Skeletal muscle cell (primary cell): ENCODE data around the gene CLDN1.
A peak's percentile ranks its signal among the peaks of the same experiment; 100 is the strongest.
"Not testable (repeated sequence)": the region's sequence is repeated elsewhere in the genome, so short reads cannot be mapped to it uniquely, and the experiment has no call there.

Experiments
- DNase-seq: peaks from one replicate; pipeline ENCODE4 v3.0.0-alpha.2; 2010; ENCODE audit warnings: low read depth
- H3K4me3 ChIP-seq: 2 replicates; pipeline ENCODE4 v1.5.1; 2011; ENCODE audit warnings: low read depth, mild to moderate bottlenecking, control low read depth, low read length, moderate library complexity

The CLDN1 gene

DNA sequence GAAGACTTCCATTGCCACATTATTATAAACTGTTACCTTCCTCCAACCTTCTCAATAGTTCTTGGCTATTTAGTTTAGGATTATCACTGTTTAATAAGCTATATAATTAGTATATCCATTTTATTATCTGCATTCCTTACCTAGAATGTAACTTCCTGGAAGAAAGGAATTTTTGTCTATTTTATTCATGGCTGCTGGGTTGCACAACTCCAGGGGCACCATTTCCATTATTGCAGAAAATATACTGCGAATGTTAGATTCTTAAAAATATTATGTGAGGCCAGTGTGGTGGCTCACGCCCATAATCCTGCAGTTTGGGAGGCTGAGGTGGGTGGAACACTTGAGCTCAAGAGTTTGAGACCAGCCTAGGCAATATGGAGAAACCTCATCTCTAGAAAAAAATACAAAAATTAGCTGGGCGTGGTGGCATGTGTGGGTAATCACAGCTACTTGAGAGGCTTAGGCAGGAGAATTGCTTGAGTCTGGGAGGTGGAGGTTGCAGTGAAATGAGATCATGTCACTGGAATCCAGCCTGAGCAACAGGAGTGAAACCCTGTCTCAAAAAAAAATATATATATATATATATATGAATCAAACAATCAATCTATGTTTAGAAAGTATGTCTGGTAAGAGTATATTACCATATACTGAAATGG is 19.9 kb downstream of the CLDN1 start:
- no peak overlapping the region for H3K4me3 ChIP-seq
- DNase-seq: no peak

DNA sequence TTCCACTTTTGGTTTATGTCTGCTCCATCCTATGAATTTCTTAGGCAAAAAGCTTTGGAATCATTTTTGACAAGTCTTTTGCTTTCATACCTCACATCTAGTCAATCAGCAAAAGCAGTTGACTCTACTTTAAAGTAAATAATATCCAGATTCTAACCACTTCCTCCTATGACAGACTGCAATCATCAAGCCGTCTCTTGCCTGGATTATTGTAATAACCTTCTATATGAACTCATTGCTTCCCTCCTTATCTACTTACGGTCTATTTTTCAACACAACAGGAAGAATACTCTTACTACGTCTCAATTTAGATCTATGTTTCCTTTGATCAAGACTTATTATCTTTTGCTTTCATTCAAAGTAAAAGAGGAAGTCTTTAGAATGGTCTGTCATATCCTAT is 20.7 kb downstream of the CLDN1 start:
- no peak for DNase-seq

DNA sequence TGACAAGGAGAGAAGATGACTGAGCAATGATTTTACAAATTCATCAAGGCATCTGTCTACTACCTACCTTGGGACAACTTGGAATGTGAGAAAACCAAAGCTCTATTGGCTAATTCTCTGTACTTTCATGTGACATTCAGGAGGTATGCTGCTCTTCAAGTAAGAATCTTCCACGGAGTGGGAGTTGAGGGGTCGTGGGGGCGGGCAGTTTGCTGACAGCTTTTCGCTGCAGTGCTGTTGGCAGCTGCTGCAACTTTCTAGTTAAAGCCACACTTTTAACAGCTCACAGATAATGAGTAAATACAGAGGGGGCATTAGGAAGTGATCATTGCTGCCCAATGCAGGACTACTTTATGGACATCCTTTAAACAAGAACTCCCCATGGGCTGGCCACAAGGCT is 22.3 kb downstream of the CLDN1 start:
- no peak for DNase-seq
- no peak overlapping the region for H3K4me3 ChIP-seq

More for the DNA sequence above, 20.7 kb downstream of the CLDN1 start:
- no peak overlapping the region for H3K4me3 ChIP-seq

DNA sequence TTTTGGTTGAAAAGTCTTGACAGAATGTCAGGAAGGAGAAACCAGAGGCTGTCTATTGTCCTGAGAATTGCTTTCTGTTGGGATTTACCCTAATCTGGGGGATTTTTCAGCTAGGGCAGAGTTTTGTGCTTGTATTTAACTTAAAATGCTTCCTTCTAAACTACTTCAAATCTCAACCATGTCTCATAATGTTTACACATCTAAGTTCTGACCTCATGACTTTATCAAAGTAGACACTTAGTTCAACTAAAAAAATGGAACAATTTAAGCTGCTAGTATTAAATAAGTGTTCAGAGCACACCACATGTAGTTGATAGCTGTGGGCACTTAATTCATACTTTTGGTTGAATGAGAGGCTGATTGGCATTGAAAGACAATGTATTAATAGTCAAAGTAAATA is 28.2 kb downstream of the CLDN1 start:
- no peak for DNase-seq
- H3K4me3 ChIP-seq: no peak overlapping the region

DNA sequence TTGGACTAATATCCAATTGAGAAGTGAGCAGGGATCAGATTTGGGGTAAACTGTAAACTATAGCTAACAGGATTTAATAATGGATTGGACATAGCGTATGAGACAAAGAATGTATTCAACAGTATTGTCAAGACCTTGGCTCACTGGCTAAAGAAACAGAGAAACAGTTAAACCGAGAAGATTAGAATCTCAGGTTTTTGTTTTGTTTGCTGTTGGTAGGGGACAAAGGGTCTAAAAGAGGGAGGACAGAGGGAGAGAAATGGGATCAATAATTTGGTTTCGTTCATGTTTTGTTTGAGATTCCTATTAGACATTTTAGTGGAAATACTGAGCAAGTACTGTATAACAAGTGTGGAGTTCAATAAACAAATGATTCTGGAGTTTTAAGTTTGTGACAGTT is 28.6 kb downstream of the CLDN1 start:
- H3K4me3 ChIP-seq: no peak overlapping the region
- DNase-seq: no peak

DNA sequence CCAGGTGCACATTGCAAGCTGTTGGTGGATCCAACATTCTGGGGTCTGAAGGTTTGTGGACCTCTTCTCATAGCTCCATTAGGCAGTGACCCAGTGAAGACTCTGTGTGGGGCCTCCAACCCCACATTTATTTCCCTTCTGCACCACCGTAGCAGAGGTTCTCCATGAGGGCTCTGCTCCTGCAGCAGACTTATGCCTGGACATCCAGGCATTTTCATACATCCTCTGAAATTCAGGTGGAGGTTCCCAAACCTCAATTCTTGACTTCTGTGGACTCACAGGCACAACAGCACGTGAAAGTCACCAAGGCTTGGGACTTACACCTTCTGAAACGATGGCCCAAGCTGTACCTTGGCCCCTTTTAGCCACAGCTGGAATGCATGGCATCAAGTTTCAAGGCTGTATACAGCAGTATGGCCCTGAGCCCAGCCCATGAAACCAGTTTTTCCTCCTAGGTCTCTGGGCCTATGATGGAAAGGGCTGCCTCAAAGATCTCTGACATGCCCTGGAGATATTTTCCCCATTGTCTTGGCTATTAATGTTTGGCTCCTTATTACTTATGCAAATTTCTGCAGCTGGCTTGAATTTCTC is 30.2 kb downstream of the CLDN1 start:
- no peak overlapping the region for H3K4me3 ChIP-seq
- no peak for DNase-seq

DNA sequence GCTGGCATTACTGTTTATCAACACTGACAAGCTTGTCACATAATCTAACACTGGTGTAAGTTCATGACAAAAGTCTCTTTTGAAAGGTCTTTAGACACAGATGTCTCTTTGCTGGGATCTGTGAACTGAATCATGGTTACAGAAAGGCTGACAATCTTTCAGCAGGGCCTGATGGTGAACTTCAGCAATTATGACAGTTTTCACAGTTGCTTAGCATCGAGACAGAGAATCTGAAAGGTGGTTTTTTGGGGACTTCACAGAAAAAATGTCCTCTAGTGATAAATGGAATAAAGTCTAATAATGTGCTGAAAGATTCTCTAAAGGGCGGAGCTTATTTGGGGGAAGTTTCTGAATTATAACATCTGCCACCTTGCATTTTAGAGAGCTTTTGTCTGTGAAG is 32.3 kb downstream of the CLDN1 start:
- no peak for DNase-seq
- no peak overlapping the region for H3K4me3 ChIP-seq

DNA sequence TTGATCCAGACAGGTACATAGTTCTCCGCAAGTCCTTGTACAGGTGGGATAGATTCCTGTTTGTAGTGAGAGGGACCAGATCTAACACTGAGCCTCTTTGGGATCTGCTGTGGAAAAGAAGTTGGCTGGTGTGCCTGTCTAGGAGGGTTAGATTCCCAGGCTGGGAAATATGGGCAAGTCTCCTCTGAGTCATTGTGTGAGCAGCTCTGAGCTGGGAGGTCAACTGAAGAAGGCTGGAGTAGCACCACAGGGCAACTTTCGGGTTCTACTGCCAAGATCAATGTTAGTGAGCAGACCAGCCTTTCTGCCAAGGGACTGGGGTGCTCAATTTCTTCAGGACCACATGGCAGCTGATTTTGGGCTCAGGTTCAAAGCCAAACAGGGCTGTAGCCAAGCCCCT is 33.4 kb downstream of the CLDN1 start:
- H3K4me3 ChIP-seq: no peak overlapping the region
- DNase-seq: no peak

DNA sequence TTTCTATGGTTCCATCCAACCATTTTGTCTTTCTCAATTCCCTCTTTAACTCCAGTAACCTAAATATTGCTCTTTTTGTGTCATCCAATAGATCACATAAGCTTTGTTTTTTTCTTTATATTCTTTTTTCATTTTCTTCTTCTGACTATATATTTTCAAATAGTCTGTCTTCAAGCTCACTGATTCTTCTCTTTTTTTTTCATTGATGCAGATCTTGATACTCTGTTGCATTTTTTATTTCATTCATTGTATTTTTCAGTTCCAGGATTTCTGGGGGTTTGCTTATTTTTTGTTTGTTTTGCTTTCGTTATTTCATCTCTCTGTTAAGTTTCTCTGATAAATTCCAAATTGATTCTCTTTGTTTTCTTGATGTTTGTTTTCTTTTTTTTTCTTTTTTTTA is 36.2 kb downstream of the CLDN1 start:
- no peak overlapping the region for H3K4me3 ChIP-seq
- DNase-seq: no peak

DNA sequence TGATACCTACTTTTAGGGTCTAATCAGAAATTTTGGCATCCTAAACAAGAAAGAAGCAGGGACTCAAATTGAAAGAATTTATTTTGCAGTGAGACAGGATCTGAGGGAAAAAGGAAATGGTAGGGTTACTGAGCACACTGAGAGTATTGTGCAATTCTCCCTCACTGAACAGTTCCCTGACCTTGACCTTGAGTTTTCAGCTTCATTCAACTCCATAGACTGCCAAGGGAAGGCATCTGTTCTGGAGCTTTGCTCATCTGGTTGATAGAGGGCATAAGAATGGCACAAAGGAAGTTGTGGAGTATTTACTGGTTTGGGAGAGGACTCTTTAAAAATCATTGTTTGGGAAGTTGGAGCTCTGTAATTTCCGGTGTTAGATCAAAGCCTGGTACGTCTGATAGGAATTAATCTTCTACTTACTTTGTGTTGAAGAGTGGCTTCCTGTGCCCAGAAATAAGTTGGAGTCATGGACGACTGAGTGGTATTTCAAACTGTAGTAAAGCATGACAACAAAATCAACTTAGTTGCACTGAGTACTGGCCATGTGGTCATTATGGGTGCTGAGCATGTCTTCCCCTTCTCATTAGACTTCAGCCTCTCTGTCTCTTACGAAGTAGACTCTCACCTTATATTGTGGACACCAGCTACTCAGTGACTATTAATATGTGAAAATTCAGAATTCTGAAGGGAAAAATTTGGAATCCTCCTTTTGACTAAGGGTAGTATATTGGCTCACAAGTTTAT is 40.8 kb downstream of the CLDN1 start:
- peak; percentile 53 for DNase-seq
- H3K4me3 ChIP-seq: no peak overlapping the region

DNA sequence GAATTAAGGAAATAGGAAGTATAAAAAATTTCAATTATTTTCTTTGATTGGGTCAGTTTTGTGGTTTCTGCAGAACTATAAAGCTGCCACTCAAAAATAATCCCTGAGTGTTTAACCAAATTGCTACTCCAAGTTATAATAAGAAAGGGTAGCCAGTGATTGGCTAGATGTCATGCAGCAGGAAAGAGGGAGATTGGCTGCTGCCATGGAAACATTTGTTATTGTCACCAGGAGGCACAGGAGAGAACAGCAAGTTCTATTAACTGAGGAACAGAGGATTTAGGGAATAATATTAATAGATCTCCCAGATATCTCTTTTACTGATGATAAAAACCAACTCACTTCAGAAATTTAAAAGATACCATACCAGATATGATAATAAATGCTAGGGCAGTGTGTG is 42.6 kb downstream of the CLDN1 start:
- DNase-seq: no peak
- no peak overlapping the region for H3K4me3 ChIP-seq

DNA sequence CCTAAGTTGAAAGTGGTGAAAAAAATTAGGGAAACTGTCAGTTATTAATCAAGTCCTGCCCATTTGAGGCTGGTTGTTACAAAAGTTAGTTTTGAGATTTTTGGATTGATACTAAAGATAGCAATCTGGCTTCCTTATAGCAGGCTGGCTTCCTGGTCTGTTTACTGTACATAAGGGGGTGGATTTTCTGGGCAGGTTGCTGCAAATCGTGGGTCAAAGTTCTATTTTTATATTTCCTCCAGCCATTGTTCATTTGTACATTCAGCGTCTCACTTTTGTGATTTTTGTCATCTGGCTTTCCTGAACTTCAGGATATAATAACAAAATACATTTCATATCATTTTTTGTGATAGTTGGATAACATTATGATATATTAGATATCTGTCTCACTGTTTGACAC is 49.5 kb downstream of the CLDN1 start:
- DNase-seq: no peak
- no peak overlapping the region for H3K4me3 ChIP-seq

DNA sequence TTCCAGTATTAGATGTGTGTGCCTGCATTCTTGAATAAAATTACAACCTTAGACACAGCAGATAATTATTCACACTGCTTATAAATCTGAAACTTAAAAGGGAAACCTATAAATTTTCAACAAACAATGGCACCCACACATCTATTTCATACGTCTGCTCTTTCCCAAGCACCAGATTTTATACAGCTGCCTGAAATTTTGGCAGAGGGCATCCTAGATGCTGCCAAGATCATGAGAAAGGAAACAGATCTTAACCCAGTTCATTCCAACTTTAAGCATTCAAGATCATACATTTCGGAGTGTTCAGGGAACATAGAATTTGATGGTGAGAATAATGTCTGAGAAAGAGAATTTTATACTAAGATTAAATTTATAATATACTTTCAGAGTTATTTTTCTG is 53.1 kb downstream of the CLDN1 start:
- no peak overlapping the region for H3K4me3 ChIP-seq
- DNase-seq: no peak

DNA sequence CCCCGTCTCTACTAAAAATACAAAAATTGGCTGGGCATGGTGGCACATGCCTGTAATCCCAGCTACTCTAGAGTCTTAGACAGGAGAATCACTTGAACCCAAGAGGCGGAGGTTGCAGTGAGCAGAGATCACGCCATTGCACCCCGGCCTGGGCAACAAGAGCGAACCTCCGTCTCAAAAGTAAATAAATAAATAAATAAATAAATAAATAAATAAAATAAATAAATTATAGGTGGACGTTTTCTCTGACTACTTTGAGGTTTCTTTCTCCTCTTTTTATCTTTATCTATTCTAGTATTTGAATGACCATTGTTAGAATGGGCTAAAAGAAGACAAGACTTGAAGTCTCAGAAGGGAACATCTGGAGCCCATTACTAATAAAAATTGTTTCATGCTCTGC is 54.8 kb downstream of the CLDN1 start:
- not testable (repeated sequence) for DNase-seq, H3K4me3 ChIP-seq

DNA sequence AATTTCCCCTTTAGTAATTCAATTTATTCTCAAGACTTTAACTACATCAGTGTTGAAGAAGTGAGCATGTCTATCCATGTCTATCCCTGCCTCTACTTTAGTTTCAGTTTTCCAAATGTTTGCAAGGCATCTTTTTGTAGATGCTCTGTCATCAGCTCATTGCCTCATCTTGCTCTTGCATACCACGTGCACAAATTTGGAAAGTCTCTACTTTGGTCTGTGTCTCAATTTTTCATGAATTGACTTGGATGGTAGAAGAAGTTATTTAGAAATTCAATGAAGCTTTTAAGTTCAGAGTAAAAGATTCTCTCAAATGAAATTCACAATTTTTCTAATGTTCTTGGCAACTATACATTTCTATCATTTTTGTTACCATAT is 55.3 kb downstream of the CLDN1 start:
- no peak overlapping the region for H3K4me3 ChIP-seq
- no peak for DNase-seq

DNA sequence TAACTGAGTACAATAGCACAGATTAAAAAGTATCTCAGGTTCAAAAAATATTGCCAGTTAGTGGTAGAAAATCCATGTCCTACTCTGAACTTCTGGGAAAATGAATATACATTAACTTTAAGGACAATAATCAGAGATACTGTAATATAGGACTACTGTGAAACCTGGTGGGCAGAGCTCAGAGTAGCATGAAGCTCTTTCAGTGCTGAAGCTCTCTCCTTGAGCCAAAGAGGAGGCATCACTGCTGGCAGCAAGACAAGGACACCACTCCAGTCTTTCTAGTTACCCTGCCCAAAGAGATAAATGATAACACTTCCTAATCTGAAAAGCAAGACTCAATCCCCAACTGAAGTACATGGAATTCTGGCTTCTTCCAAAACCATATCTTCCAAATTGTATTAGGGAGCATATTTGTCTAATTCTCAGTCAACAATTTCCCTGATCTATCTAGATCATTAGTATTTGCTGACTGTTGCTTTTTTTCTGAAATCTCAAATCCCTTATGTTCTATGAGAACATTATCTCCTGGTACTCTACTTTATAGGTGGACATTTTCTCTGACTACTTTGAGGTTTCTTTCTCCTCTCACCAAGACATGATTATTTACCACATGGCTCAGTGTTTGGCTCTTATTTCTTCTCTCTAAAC is 55.9 kb downstream of the CLDN1 start:
- H3K4me3 ChIP-seq: no peak overlapping the region
- DNase-seq: no peak

DNA sequence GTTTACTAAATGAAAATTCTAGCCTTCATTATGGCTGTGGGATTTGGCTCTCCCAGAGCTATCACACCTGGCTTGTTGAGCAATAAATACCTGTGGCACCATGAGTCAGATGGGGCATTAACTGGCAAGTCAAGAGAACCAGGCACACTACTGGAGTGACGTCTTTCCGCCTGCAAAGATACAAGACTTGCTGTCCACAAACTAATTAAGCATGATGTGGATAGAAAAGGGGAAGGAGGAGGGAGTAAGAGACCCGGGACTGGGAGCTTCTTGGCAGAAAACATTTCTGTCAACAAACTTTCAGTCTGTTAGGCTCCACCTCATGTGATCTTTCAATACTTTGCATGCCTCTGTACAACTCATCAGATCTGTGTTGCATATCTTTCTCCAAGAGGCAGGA is 56.5 kb downstream of the CLDN1 start:
- no peak overlapping the region for H3K4me3 ChIP-seq
- peak; percentile 58 for DNase-seq

DNA sequence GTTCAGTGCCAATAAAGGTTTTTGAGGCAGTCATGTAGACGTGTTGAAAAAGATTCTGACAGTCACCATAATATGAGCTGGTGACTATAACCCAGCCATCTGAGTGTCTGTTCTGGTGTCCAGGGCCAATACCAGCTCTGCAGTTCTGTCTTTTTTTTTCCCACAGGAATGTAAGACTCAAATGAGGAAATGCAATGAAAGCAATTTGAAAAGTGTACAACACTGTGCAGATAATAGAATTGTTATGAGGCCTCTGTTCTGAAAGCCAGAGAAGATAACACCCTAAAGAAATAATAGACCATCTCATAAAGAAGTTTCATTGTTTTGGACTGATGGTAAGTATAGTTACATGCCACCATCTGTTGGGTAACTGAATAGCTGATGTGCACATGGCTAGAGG is 57.1 kb downstream of the CLDN1 start:
- no peak for DNase-seq

DNA sequence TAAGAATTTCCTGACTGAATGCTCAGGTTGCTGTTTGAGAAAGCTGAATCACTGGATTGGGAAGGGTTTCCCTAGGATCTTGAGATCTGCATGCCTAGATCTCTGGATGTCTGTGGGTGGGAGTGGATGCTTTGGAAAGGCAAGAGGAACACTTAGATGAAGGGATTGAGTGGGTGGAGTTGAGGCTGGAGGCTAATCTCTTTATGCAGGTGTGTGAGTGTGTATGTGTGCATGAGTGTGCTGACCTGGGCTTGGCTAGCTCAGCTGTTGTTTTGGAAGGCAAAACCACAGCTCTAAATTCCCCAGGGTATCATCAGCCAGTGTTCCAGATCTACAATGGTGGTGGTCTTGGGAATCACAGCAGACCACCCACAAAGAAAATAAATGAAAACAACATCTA is 60.5 kb downstream of the CLDN1 start:
- no peak overlapping the region for H3K4me3 ChIP-seq
- DNase-seq: peak; percentile 36

More for the DNA sequence above, 57.1 kb downstream of the CLDN1 start:
- H3K4me3 ChIP-seq: no peak overlapping the region

DNA sequence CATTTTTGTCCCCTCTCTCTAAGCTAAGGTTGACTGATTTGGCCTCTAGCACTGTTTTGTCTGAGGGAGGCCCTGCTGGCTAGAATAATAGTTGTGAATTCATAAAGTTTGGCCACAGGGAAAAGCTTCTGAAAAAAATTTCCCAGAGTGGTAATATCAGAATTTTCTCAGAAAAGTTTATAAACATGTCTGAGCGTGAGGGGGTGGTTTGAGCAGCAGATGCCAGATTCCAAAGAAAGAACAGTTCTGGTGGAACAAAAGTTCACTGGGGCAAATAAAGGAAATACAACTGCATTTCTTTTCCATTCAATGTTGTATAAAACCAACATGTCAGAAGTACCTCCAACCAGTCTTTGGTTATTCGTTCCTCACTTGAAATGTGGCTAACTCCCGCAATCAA is 61.2 kb downstream of the CLDN1 start:
- DNase-seq: peak; percentile 54

DNA sequence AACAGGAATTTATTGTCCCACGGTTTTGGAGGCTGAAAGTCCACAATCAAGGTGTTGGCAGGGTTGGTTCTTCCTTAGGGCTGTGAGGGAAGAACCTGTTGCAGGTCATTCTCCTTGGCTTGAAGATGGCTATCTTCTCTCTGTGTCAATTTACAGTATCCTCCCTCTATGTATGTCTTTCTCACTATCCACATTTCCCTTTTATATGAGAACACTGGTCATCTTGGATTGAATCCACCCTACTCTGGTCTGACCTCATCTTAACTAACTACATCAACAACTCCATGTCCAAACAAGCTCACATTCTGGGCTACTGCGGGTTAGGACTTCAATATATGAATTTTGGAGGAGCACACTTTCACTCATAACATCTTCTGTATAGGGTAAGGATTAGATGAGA is 61.9 kb downstream of the CLDN1 start:
- H3K4me3 ChIP-seq: no peak overlapping the region
- no peak for DNase-seq

More for the DNA sequence above, 61.2 kb downstream of the CLDN1 start:
- no peak overlapping the region for H3K4me3 ChIP-seq
